Trophoblast cell (in vitro differentiated cells and primary cell): ENCODE measurements around the gene ZNF536.

Source experiments
- DNase-seq, 2 donors: peaks; one replicate each; pipeline ENCODE4 v3.0.0-alpha.2; 2016
- H2AFZ ChIP-seq: 2 replicates; pipeline ENCODE4 v1.6.1; 2013; ENCODE audit warnings: low read length, moderate library complexity, mild to moderate bottlenecking; ENCODE audit not compliant: insufficient read depth, poor library complexity
- H2AK5ac ChIP-seq: 2 replicates; pipeline ENCODE4 v1.6.1; 2013; ENCODE audit warnings: mild to moderate bottlenecking, low read length
- H2BK120ac ChIP-seq: 2 replicates; pipeline ENCODE4 v1.6.1; 2013; ENCODE audit warnings: low read length, mild to moderate bottlenecking, moderate library complexity; ENCODE audit not compliant: insufficient read depth, poor library complexity
- H2BK12ac ChIP-seq: 2 replicates; pipeline ENCODE4 v1.6.1; 2013; ENCODE audit warnings: mild to moderate bottlenecking, low read length, moderate library complexity
- H2BK5ac ChIP-seq: 2 replicates; pipeline ENCODE4 v1.6.1; 2013; ENCODE audit warnings: low read length, low read depth, moderate library complexity, mild to moderate bottlenecking; ENCODE audit not compliant: poor library complexity
- H3K14ac ChIP-seq: 2 replicates; pipeline ENCODE4 v1.6.1; 2013; ENCODE audit warnings: mild to moderate bottlenecking, low read length
- H3K18ac ChIP-seq: 2 replicates; pipeline ENCODE4 v1.6.1; 2013; ENCODE audit warnings: mild to moderate bottlenecking, low read length
- H3K23ac ChIP-seq: 2 replicates; pipeline ENCODE4 v1.6.1; 2013; ENCODE audit warnings: low read length
- H3K27ac ChIP-seq: 2 replicates; pipeline ENCODE4 v1.5.1; 2013; ENCODE audit warnings: low read depth, mild to moderate bottlenecking, inconsistent platforms, low read length, moderate library complexity
- H3K27me3 ChIP-seq: 2 replicates; pipeline ENCODE4 v1.6.1; 2013; ENCODE audit warnings: inconsistent platforms, mild to moderate bottlenecking, low read length, moderate library complexity; ENCODE audit not compliant: insufficient read depth
- H3K36me3 ChIP-seq, 2 experiments: 1 replicate in 1 of 2; 2 replicates in 1 of 2; pipeline ENCODE4 v1.6.1; 2013; ENCODE audit warnings: low read length in 2 of 2, mild to moderate bottlenecking in 2 of 2, moderate library complexity in 1 of 2; ENCODE audit not compliant: insufficient read depth in 2 of 2, control insufficient read depth in 1 of 2
- H3K4ac ChIP-seq: 2 replicates; pipeline ENCODE4 v1.6.1; 2013; ENCODE audit warnings: low read depth, mild to moderate bottlenecking, low read length, moderate library complexity
- H3K4me1 ChIP-seq, 2 experiments: 1 replicate in 1 of 2; 2 replicates in 1 of 2; pipeline ENCODE4 v1.6.1; 2013; ENCODE audit warnings: low read length in 2 of 2, mild to moderate bottlenecking in 2 of 2, moderate library complexity in 1 of 2; ENCODE audit not compliant: insufficient read depth in 2 of 2, control insufficient read depth in 1 of 2
- H3K4me2 ChIP-seq: 2 replicates; pipeline ENCODE4 v1.6.1; 2013; ENCODE audit warnings: inconsistent platforms, mild to moderate bottlenecking, low read length, moderate library complexity
- H3K4me3 ChIP-seq: 2 replicates; pipeline ENCODE4 v1.5.1; 2013; ENCODE audit warnings: mild to moderate bottlenecking, low read depth, low read length, inconsistent platforms
- H3K79me1 ChIP-seq: one replicate; pipeline ENCODE4 v1.6.1; 2013; ENCODE audit warnings: low read length
- H3K79me2 ChIP-seq: 2 replicates; pipeline ENCODE4 v1.6.1; 2013; ENCODE audit warnings: low read length, mild to moderate bottlenecking; ENCODE audit not compliant: control insufficient read depth, insufficient read depth, poor library complexity
- H3K9ac ChIP-seq: 2 replicates; pipeline ENCODE4 v1.6.1; 2013; ENCODE audit warnings: mild to moderate bottlenecking, low read length
- H3K9me3 ChIP-seq: 2 replicates; pipeline ENCODE4 v1.6.1; 2013; ENCODE audit warnings: low read depth, mild to moderate bottlenecking, control low read depth, inconsistent platforms, low read length; ENCODE audit not compliant: insufficient read depth
- H4K12ac ChIP-seq: 2 replicates; pipeline ENCODE4 v1.6.1; 2013; ENCODE audit warnings: low read depth, mild to moderate bottlenecking, low read length, moderate library complexity
- H4K8ac ChIP-seq: 2 replicates; pipeline ENCODE4 v1.6.1; 2013; ENCODE audit warnings: low read depth, mild to moderate bottlenecking, low read length, moderate library complexity
- H4K91ac ChIP-seq: one replicate; pipeline ENCODE4 v1.6.1; 2013; ENCODE audit warnings: low read depth, mild to moderate bottlenecking, low read length, moderate library complexity
- WGBS: extraction: QIAGEN DNeasy Blood & Tissue Kit; methylation state at CpG from one replicate; pipeline ENCODE4 v1.1.7; 2013; ENCODE audit warnings: missing lambda C conversion rate; ENCODE audit not compliant: insufficient read length, insufficient coverage; ENCODE audit errors: extremely low coverage; 5-methylcytosine and 5-hydroxymethylcytosine counted together

The ZNF536 gene

GRCh38 chr19:30423481-30423880 is 51.3 kb downstream of the ZNF536 start:
- H4K8ac ChIP-seq, result no peak overlapping the region
- no peaks in the 10 kb centered on the region for H3K27me3 ChIP-seq
- H3K4me1 ChIP-seq, result no peaks in the 10 kb centered on the region
- H4K91ac ChIP-seq, result no peak overlapping the region
- no peak overlapping the region for H2BK120ac ChIP-seq
- no peaks in the 10 kb centered on the region for H3K9me3 ChIP-seq
- H3K79me1 ChIP-seq, result no peaks in the 10 kb centered on the region
- no peak overlapping the region for H2AFZ ChIP-seq
- H3K4me3 ChIP-seq, result no peak overlapping the region
- no peaks in the 10 kb centered on the region for H3K79me2 ChIP-seq
- no peak overlapping the region for H3K4me2 ChIP-seq
- H3K27ac ChIP-seq, result no peak overlapping the region
- no peak overlapping the region for H3K9ac ChIP-seq
- no peak overlapping the region for H2BK12ac ChIP-seq
- no peak overlapping the region for H3K14ac ChIP-seq
- WGBS, result no CpG with 5 or more reads among the region's 11 CpGs
- H3K18ac ChIP-seq, result no peak overlapping the region
- H3K23ac ChIP-seq, result no peak overlapping the region
- no peak overlapping the region for H2AK5ac ChIP-seq
- no peak for DNase-seq
- no peak overlapping the region for H2BK5ac ChIP-seq
- no peak overlapping the region for H3K4ac ChIP-seq
- no peaks in the 10 kb centered on the region for H3K36me3 ChIP-seq
- H4K12ac ChIP-seq, result no peak overlapping the region

DNA sequence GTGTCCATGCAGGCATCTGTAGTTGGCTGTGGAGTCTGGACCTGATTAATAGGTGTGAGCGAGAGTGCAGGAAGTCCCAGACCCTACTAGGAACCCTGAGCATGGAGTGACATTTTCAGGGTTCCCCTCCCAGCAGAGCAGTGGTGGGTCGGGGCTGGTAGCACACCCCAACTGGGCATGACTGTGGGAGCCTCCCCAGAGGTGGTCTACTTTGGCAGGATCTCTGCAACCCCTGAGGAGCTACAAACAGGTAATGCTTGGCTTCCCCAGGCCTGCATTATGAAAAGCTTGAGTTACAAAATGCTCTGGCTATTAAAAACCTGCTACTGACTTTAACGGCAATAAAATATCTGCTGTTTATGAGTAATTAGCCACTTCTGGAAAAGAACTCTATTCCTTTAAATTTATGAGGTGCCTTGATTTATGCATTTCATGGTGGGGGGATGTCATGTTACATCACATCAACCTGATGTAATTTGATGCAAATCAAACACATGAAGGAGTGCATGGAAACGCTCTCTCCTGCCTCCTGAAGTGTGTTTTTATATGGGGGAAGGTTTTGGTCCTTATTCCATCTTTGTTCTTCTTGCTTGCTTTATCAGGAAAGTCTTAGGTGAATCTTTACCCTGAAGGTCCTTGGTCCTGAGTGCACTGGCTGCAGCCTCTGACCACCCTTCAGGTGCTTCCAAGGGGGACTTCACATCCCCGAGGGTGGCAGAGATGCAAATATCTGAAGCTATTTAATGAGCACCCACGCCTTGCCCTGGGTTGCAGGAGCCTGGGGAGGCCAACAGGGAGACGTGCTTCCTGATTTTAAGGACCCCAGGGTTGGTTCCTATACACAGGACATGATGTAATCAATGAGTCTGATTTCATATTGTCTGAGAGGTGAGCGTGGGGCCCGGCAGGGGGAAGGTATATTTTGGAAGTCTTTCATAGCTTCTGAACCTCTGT is 54.0 kb downstream of the ZNF536 start:
- no peak overlapping the region for H4K12ac ChIP-seq
- no peak overlapping the region for H2AK5ac ChIP-seq
- H3K27ac ChIP-seq, result no peak overlapping the region
- no peak overlapping the region for H3K18ac ChIP-seq
- H3K9ac ChIP-seq, result no peak overlapping the region
- no peak overlapping the region for H2BK5ac ChIP-seq
- H2BK12ac ChIP-seq, result no peak overlapping the region
- H2BK120ac ChIP-seq, result no peak overlapping the region
- no peak for DNase-seq
- H4K8ac ChIP-seq, result no peak overlapping the region
- no peak overlapping the region for H3K4me3 ChIP-seq
- no CpG with 5 or more reads among the region's 9 CpGs for WGBS
- no peak overlapping the region for H3K23ac ChIP-seq
- no peaks in the 10 kb centered on the region for H3K27me3 ChIP-seq
- no peak overlapping the region for H3K14ac ChIP-seq
- H3K79me1 ChIP-seq, result no peaks in the 10 kb centered on the region
- no peak overlapping the region for H2AFZ ChIP-seq
- no peaks in the 10 kb centered on the region for H3K79me2 ChIP-seq
- H3K9me3 ChIP-seq, result no peaks in the 10 kb centered on the region
- no peaks in the 10 kb centered on the region for H3K36me3 ChIP-seq
- no peak overlapping the region for H3K4ac ChIP-seq
- no peak overlapping the region for H4K91ac ChIP-seq
- no peak overlapping the region for H3K4me2 ChIP-seq
- no peaks in the 10 kb centered on the region for H3K4me1 ChIP-seq

- no peak overlapping the region for H3K18ac ChIP-seq
- no peak overlapping the region for H2BK120ac ChIP-seq
- no peaks in the 10 kb centered on the region for H3K4me1 ChIP-seq
- H4K12ac ChIP-seq, result no peak overlapping the region
- H3K4ac ChIP-seq, result no peak overlapping the region
- H3K9ac ChIP-seq, result no peak overlapping the region
- no peaks in the 10 kb centered on the region for H3K9me3 ChIP-seq
- no peak overlapping the region for H2BK5ac ChIP-seq
- H2AFZ ChIP-seq, result no peak overlapping the region
- H3K4me3 ChIP-seq, result no peak overlapping the region
- no peaks in the 10 kb centered on the region for H3K79me1 ChIP-seq
- H4K8ac ChIP-seq, result no peak overlapping the region
- no peaks in the 10 kb centered on the region for H3K27me3 ChIP-seq
- no peak overlapping the region for H2BK12ac ChIP-seq
- no peak for DNase-seq
- H3K36me3 ChIP-seq, result no peaks in the 10 kb centered on the region
- H4K91ac ChIP-seq, result no peak overlapping the region
- H3K23ac ChIP-seq, result no peak overlapping the region
- no peak overlapping the region for H3K4me2 ChIP-seq
- no peak overlapping the region for H3K27ac ChIP-seq
- no peak overlapping the region for H2AK5ac ChIP-seq
- H3K14ac ChIP-seq, result no peak overlapping the region
- no peaks in the 10 kb centered on the region for H3K79me2 ChIP-seq
Measured at GRCh38 chr19:30426864-30427263, 54.7 kb downstream of the ZNF536 start.

DNA sequence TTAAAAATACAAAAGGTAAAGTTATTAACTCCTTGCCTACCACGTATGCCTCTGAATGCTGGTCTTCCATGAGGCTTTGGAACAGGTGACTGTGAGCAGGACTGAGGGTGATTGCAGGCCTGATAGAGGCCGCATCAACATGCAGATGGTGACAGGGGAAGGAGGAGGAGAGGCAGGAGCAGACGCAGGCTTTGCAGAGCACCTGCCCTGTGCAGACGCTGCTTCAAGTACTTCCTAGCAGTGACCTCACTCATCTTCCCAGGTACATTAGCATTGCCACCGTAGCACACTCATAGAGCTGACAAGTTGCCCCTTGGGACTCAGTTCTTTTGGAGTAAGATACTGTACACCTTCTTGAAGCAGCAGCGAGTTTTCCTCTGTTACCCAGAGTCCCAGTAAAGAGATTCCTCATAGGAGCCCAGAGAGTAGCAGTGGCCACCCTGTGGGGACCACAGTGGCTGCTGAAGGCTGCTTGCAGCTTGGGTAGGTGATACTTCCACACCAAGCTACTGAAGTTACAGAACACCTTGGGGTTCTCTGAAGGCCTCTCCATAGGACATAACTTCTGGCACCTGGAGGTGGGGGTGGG is 56.0 kb downstream of the ZNF536 start:
- Histone ChIP-seq H4K91ac (no peak overlapping the region), H3K4ac (no peak overlapping the region), H4K8ac (no peak overlapping the region), H3K79me1 (no peaks in the 10 kb centered on the region), H2BK12ac (no peak overlapping the region), H2AFZ (no peak overlapping the region), H3K4me2 (no peak overlapping the region), H3K27ac (no peak overlapping the region), H3K4me3 (no peak overlapping the region), H3K27me3 (no peaks in the 10 kb centered on the region), H3K79me2 (no peaks in the 10 kb centered on the region), H2BK5ac (no peak overlapping the region), H3K18ac (no peak overlapping the region), H3K14ac (no peak overlapping the region), H3K9me3 (no peaks in the 10 kb centered on the region), H3K36me3 (no peaks in the 10 kb centered on the region), H2AK5ac (no peak overlapping the region), H2BK120ac (no peak overlapping the region), H3K23ac (no peak overlapping the region), H4K12ac (no peak overlapping the region), H3K4me1 (no peaks in the 10 kb centered on the region), H3K9ac (no peak overlapping the region)
- DNase-seq, result no peak
- WGBS, result no CpG with 5 or more reads among the region's 6 CpGs
